ENCODE results near the gene CACNA2D4.
A peak's percentile ranks its signal among the peaks of the same experiment; 100 is the strongest.
"Not testable (repeated sequence)": the region's sequence is repeated elsewhere in the genome, so short reads cannot be mapped to it uniquely, and the experiment has no call there.

CACNA2D4 gene

GRCh38 chr12:1820191-1820895 lies 98.1 kb downstream of the CACNA2D4 start, which contains the start of gene LRTM2:
Gene LRTM2 (plus strand): TSS chr12:1820565. CDS start chr12:1828149, 7,584 bp downstream.
- H3K9me3 ChIP-seq (ENCODE audit: control insufficient read depth, insufficient read depth, low read depth, low read length), result peaks cover 8% of the 10 kb centered on the region
- no peaks in the 10 kb centered on the region for H3K36me3 ChIP-seq (ENCODE audit: control insufficient read depth, insufficient read depth, low read length)
- H3K4me3 ChIP-seq (ENCODE audit: low read depth, low read length), result peak within 1 kb of the TSS; percentile 54
- peaks cover 49% of the 10 kb centered on the region for H3K27me3 ChIP-seq (ENCODE audit: control insufficient read depth, insufficient read depth, low read length)
- H3K4me1 ChIP-seq (ENCODE audit: control insufficient read depth, insufficient read depth, low read length), result peaks cover 17% of the 10 kb centered on the region
- no peak within 1 kb of the TSS for H3K9ac ChIP-seq (ENCODE audit: low read length)
- no peak within 1 kb of the TSS for H3K27ac ChIP-seq (ENCODE audit: low read depth, low read length)

- Histone ChIP-seq H3K9ac (ENCODE audit: low read length) (no peak overlapping the region), H3K9me3 (ENCODE audit: control insufficient read depth, insufficient read depth, low read depth, low read length) (peaks cover 8% of the 10 kb centered on the region), H3K4me1 (ENCODE audit: control insufficient read depth, insufficient read depth, low read length) (peaks cover 17% of the 10 kb centered on the region), H3K27me3 (ENCODE audit: control insufficient read depth, insufficient read depth, low read length) (peaks cover 49% of the 10 kb centered on the region), H3K27ac (ENCODE audit: low read depth, low read length) (no peak overlapping the region), H3K36me3 (ENCODE audit: control insufficient read depth, insufficient read depth, low read length) (no peaks in the 10 kb centered on the region), H3K4me3 (ENCODE audit: low read depth, low read length) (peak overlapping the region; percentile 54; the same call in 1 of the 2 replicates)
Observed at GRCh38 chr12:1819571-1819970, 98.9 kb downstream of the CACNA2D4 start.

- Histone ChIP-seq H3K27me3 (ENCODE audit: control insufficient read depth, insufficient read depth, low read length) (peaks cover 49% of the 10 kb centered on the region), H3K9ac (ENCODE audit: low read length) (no peak overlapping the region), H3K9me3 (ENCODE audit: control insufficient read depth, insufficient read depth, low read depth, low read length) (peaks cover 8% of the 10 kb centered on the region), H3K4me3 (ENCODE audit: low read depth, low read length) (no peak overlapping the region), H3K27ac (ENCODE audit: low read depth, low read length) (no peak overlapping the region), H3K4me1 (ENCODE audit: control insufficient read depth, insufficient read depth, low read length) (peaks cover 17% of the 10 kb centered on the region), H3K36me3 (ENCODE audit: control insufficient read depth, insufficient read depth, low read length) (no peaks in the 10 kb centered on the region)
Observed at GRCh38 chr12:1819050-1819449, 99.4 kb downstream of the CACNA2D4 start.

- not testable (repeated sequence) for H3K4me3 ChIP-seq (ENCODE audit: low read depth, low read length); H3K27ac ChIP-seq (ENCODE audit: low read depth, low read length); H3K36me3 ChIP-seq (ENCODE audit: control insufficient read depth, insufficient read depth, low read length); H3K9me3 ChIP-seq (ENCODE audit: control insufficient read depth, insufficient read depth, low read depth, low read length); H3K9ac ChIP-seq (ENCODE audit: low read length)
- H3K4me1 ChIP-seq (ENCODE audit: control insufficient read depth, insufficient read depth, low read length), result peaks cover 17% of the 10 kb centered on the region
- peaks cover 44% of the 10 kb centered on the region for H3K27me3 ChIP-seq (ENCODE audit: control insufficient read depth, insufficient read depth, low read length)
Observed at GRCh38 chr12:1817928-1818327, 100.5 kb downstream of the CACNA2D4 start.

GRCh38 chr12:1816730-1817348 lies 101.6 kb downstream of the CACNA2D4 start:
- Histone ChIP-seq H3K36me3 (ENCODE audit: control insufficient read depth, insufficient read depth, low read length) (no peaks in the 10 kb centered on the region), H3K9ac (ENCODE audit: low read length) (no peak overlapping the region), H3K27ac (ENCODE audit: low read depth, low read length) (no peak overlapping the region), H3K9me3 (ENCODE audit: control insufficient read depth, insufficient read depth, low read depth, low read length) (peaks cover 8% of the 10 kb centered on the region), H3K4me3 (ENCODE audit: low read depth, low read length) (no peak overlapping the region), H3K27me3 (ENCODE audit: control insufficient read depth, insufficient read depth, low read length) (peaks cover 33% of the 10 kb centered on the region), H3K4me1 (ENCODE audit: control insufficient read depth, insufficient read depth, low read length) (peaks cover 13% of the 10 kb centered on the region)

GRCh38 chr12:1815814-1816729 lies 102.4 kb downstream of the CACNA2D4 start:
- peaks cover 26% of the 10 kb centered on the region for H3K27me3 ChIP-seq (ENCODE audit: control insufficient read depth, insufficient read depth, low read length)

GRCh38 chr12:1815108-1815507 lies 103.3 kb downstream of the CACNA2D4 start:
- Histone ChIP-seq H3K27ac (ENCODE audit: low read depth, low read length) (no peak overlapping the region), H3K9ac (ENCODE audit: low read length) (no peak overlapping the region), H3K27me3 (ENCODE audit: control insufficient read depth, insufficient read depth, low read length) (peaks cover 16% of the 10 kb centered on the region), H3K9me3 (ENCODE audit: control insufficient read depth, insufficient read depth, low read depth, low read length) (peaks cover 8% of the 10 kb centered on the region), H3K4me3 (ENCODE audit: low read depth, low read length) (no peak overlapping the region), H3K4me1 (ENCODE audit: control insufficient read depth, insufficient read depth, low read length) (peaks cover 4% of the 10 kb centered on the region; the same call in 1 of the 2 replicates), H3K36me3 (ENCODE audit: control insufficient read depth, insufficient read depth, low read length) (no peaks in the 10 kb centered on the region)

More at GRCh38 chr12:1815814-1816729, 102.4 kb downstream of the CACNA2D4 start:
- H3K9me3 ChIP-seq (ENCODE audit: control insufficient read depth, insufficient read depth, low read depth, low read length), result peaks cover 8% of the 10 kb centered on the region
- H3K36me3 ChIP-seq (ENCODE audit: control insufficient read depth, insufficient read depth, low read length), result no peaks in the 10 kb centered on the region
- H3K4me3 ChIP-seq (ENCODE audit: low read depth, low read length), result no peak overlapping the region
- peaks cover 10% of the 10 kb centered on the region for H3K4me1 ChIP-seq (ENCODE audit: control insufficient read depth, insufficient read depth, low read length)
- no peak overlapping the region for H3K27ac ChIP-seq (ENCODE audit: low read depth, low read length)
- no peak overlapping the region for H3K9ac ChIP-seq (ENCODE audit: low read length)

GRCh38 chr12:1814266-1814665 lies 104.2 kb downstream of the CACNA2D4 start:
- H3K27ac ChIP-seq (ENCODE audit: low read depth, low read length), result no peak overlapping the region
- no peak overlapping the region for H3K4me3 ChIP-seq (ENCODE audit: low read depth, low read length)
- no peaks in the 10 kb centered on the region for H3K36me3 ChIP-seq (ENCODE audit: control insufficient read depth, insufficient read depth, low read length)
- H3K9me3 ChIP-seq (ENCODE audit: control insufficient read depth, insufficient read depth, low read depth, low read length), result peaks cover 8% of the 10 kb centered on the region
- H3K27me3 ChIP-seq (ENCODE audit: control insufficient read depth, insufficient read depth, low read length), result peaks cover 8% of the 10 kb centered on the region
- H3K9ac ChIP-seq (ENCODE audit: low read length), result no peak overlapping the region
- H3K4me1 ChIP-seq (ENCODE audit: control insufficient read depth, insufficient read depth, low read length), result no peaks in the 10 kb centered on the region

GRCh38 chr12:1812650-1813302 lies 105.7 kb downstream of the CACNA2D4 start:
- H3K9ac ChIP-seq (ENCODE audit: low read length), result no peak overlapping the region
- H3K4me3 ChIP-seq (ENCODE audit: low read depth, low read length), result no peak overlapping the region
- H3K27ac ChIP-seq (ENCODE audit: low read depth, low read length), result no peak overlapping the region
- H3K4me1 ChIP-seq (ENCODE audit: control insufficient read depth, insufficient read depth, low read length), result no peaks in the 10 kb centered on the region
- H3K9me3 ChIP-seq (ENCODE audit: control insufficient read depth, insufficient read depth, low read depth, low read length), result peaks cover 8% of the 10 kb centered on the region
- no peaks in the 10 kb centered on the region for H3K36me3 ChIP-seq (ENCODE audit: control insufficient read depth, insufficient read depth, low read length)
- 0 out of 2 replicates have a peak, but pooled peaks cover 3% of the 10 kb centered on the region for H3K27me3 ChIP-seq (ENCODE audit: control insufficient read depth, insufficient read depth, low read length)

GRCh38 chr12:1811948-1812291 lies 106.5 kb downstream of the CACNA2D4 start:
- Histone ChIP-seq H3K4me3 (ENCODE audit: low read depth, low read length) (no peak overlapping the region), H3K9ac (ENCODE audit: low read length) (no peak overlapping the region), H3K27ac (ENCODE audit: low read depth, low read length) (no peak overlapping the region), H3K4me1 (ENCODE audit: control insufficient read depth, insufficient read depth, low read length) (no peaks in the 10 kb centered on the region), H3K9me3 (ENCODE audit: control insufficient read depth, insufficient read depth, low read depth, low read length) (peaks cover 4% of the 10 kb centered on the region), H3K27me3 (ENCODE audit: control insufficient read depth, insufficient read depth, low read length) (0 out of 2 replicates have a peak, but pooled peaks cover 3% of the 10 kb centered on the region), H3K36me3 (ENCODE audit: control insufficient read depth, insufficient read depth, low read length) (no peaks in the 10 kb centered on the region)

Measured in HUES6 (cell line).